Stimulated activated CD4-positive, alpha-beta T cell treated with anti-CD3 and anti-CD28 coated beads, Interleukin-15, amount 100 ng/mL, for 48 hours (primary cell): ENCODE results near the gene HELB.

Source experiments
- DNase-seq, 2 donors: peaks; one replicate each; pipeline ENCODE4 v3.0.0-alpha.2; 2020; ENCODE audit warnings: low read depth in 2 of 2

Gene HELB

GRCh38 chr12:66301944-66302826 is at the start of gene HELB:
Gene HELB, plus strand, starts transcription at chr12:66302493. Its CDS starts 111 bp downstream, at chr12:66302604.
- peak; percentile 96 to 97 for DNase-seq

- no peak for DNase-seq
Observed at GRCh38 chr12:66252771-66253170, 49.5 kb upstream of the HELB start.

GRCh38 chr12:66255737-66256136 is 46.6 kb upstream of the HELB start:
- DNase-seq: no peak

- no peak for DNase-seq
Observed at GRCh38 chr12:66258011-66258410, 44.3 kb upstream of the HELB start.

GRCh38 chr12:66262737-66263136 is 39.6 kb upstream of the HELB start:
- no peak for DNase-seq

GRCh38 chr12:66268562-66268961 is 33.7 kb upstream of the HELB start:
- no peak for DNase-seq

GRCh38 chr12:66269142-66269541 is 33.2 kb upstream of the HELB start:
- no peak for DNase-seq

GRCh38 chr12:66269757-66270383 is 32.4 kb upstream of the HELB start:
- no peak for DNase-seq

GRCh38 chr12:66270613-66271012 is 31.7 kb upstream of the HELB start:
- no peak for DNase-seq

GRCh38 chr12:66272650-66273049 is 29.6 kb upstream of the HELB start:
- DNase-seq: no peak

- DNase-seq: no peak
Observed at GRCh38 chr12:66273147-66273546, 29.1 kb upstream of the HELB start.

- DNase-seq: no peak
Observed at GRCh38 chr12:66275040-66275439, 27.3 kb upstream of the HELB start.

- DNase-seq: no peak
Observed at GRCh38 chr12:66279123-66279712, 23.1 kb upstream of the HELB start.

- no peak for DNase-seq
Observed at GRCh38 chr12:66280561-66280960, 21.7 kb upstream of the HELB start.

GRCh38 chr12:66282244-66282643 is 20.0 kb upstream of the HELB start:
- DNase-seq: no peak

- no peak for DNase-seq
Observed at GRCh38 chr12:66287275-66287674, 15.0 kb upstream of the HELB start.

- DNase-seq: peak; percentile 21 to 24
Observed at GRCh38 chr12:66288121-66288520, 14.2 kb upstream of the HELB start.

GRCh38 chr12:66289485-66289884 is 12.8 kb upstream of the HELB start:
- no peak for DNase-seq

- DNase-seq: no peak
Observed at GRCh38 chr12:66290716-66291200, 11.5 kb upstream of the HELB start.

- DNase-seq: no peak
Observed at GRCh38 chr12:66296176-66296683, 6.1 kb upstream of the HELB start.

GRCh38 chr12:66297080-66297479 is 5.2 kb upstream of the HELB start:
- DNase-seq: no peak

GRCh38 chr12:66297923-66298322 is 4.4 kb upstream of the HELB start:
- no peak for DNase-seq

GRCh38 chr12:66302827-66303169 is 505 bp downstream of the HELB start:
- DNase-seq: no peak
